Hepatocyte (in vitro differentiated cells): ENCODE results near the gene RNMT. TPM values are rescaled to one million over a fixed set of nuclear protein-coding genes. Genes with fewer than 3 reads are reported as not detected.

Source experiments
- DNase-seq: peaks from one replicate; pipeline ENCODE4 v3.0.0-alpha.2; 2016; ENCODE audit warnings: low spot score
- H2AFZ ChIP-seq: fragments of 200-600 bp; sonication (generic); 2 replicates; pipeline ENCODE4 v1.6.0; 2016; ENCODE audit warnings: antibody characterized with exemption, mild to moderate bottlenecking
- H3K27ac ChIP-seq: fragments of 200-600 bp; sonication (generic); 2 replicates; pipeline ENCODE4 v1.5.1; 2016; ENCODE audit warnings: mild to moderate bottlenecking
- H3K27me3 ChIP-seq: fragments of 200-600 bp; sonication (generic); 2 replicates; pipeline ENCODE4 v1.6.1; 2016
- H3K36me3 ChIP-seq: fragments of 200-600 bp; sonication (generic); replicated peaks from 2 replicates; pipeline ENCODE4 v1.5.1; 2016; ENCODE audit warnings: low read depth; ENCODE audit not compliant: insufficient read depth
- H3K4me1 ChIP-seq: fragments of 200-600 bp; sonication (generic); 2 replicates; pipeline ENCODE4 v1.5.1; 2016; ENCODE audit warnings: mild to moderate bottlenecking, moderate library complexity; ENCODE audit not compliant: insufficient read depth
- H3K4me2 ChIP-seq: fragments of 200-600 bp; sonication (generic); 2 replicates; pipeline ENCODE4 v1.6.0; 2016
- H3K4me3 ChIP-seq: fragments of 200-600 bp; sonication (generic); 2 replicates; pipeline ENCODE4 v1.5.1; 2016; ENCODE audit warnings: mild to moderate bottlenecking
- H3K79me2 ChIP-seq: fragments of 200-600 bp; sonication (generic); 2 replicates; pipeline ENCODE4 v1.6.0; 2017; ENCODE audit warnings: mild to moderate bottlenecking
- H3K9me2 ChIP-seq: fragments of 200-600 bp; sonication (generic); replicated peaks from 2 replicates; pipeline ENCODE4 v1.6.0; 2017; ENCODE audit warnings: mild to moderate bottlenecking; ENCODE audit not compliant: insufficient read depth
- H3K9me3 ChIP-seq: fragments of 200-600 bp; sonication (generic); 2 replicates; pipeline ENCODE4 v1.5.1; 2016; ENCODE audit warnings: low read depth, mild to moderate bottlenecking
- H4K20me1 ChIP-seq: fragments of 200-600 bp; sonication (generic); 2 replicates; pipeline ENCODE4 v1.6.0; 2016; ENCODE audit warnings: mild to moderate bottlenecking; ENCODE audit not compliant: insufficient read depth, poor library complexity, severe bottlenecking
- EZH2 ChIP-seq: fragments of 200-600 bp; sonication (generic); IDR thresholded peaks from 2 replicates; pipeline ENCODE4 v1.6.1; 2016; ENCODE audit warnings: antibody characterized with exemption, mild to moderate bottlenecking, borderline replicate concordance
- EZH2phosphoT487 ChIP-seq: fragments of 200-600 bp; sonication (generic); IDR thresholded peaks from one replicate; pipeline ENCODE4 v1.6.1; 2018; ENCODE audit warnings: antibody characterized with exemption, mild to moderate bottlenecking, low read depth, moderate library complexity; ENCODE audit not compliant: unreplicated experiment, severe bottlenecking
- WGBS: methylation state at CpG from one replicate; pipeline ENCODE4 v1.1.6; 2016; ENCODE audit warnings: low lambda C conversion rate; ENCODE audit errors: missing lambda C conversion rate; 5-methylcytosine and 5-hydroxymethylcytosine counted together
- polyA plus RNA-seq: library from polyadenylated mRNA; unstranded; fragments of >200 nt; fragmentation: Nextera tagmentation; extraction: Ambion mirVana; gene quantifications from 2 replicates; pipeline ENCODE4 v1.2.1, GENCODE V29; 2016
- total RNA-seq: library from RNA; depleted of rRNA; stranded (reverse); fragments of >200 nt; gene quantifications from 2 replicates; pipeline ENCODE4 v1.2.3, GENCODE V29; 2014
- TF ChIP-seq, protein P1 (sequence below): fragments of 200-600 bp; sonication (generic); IDR thresholded peaks from 2 replicates; pipeline ENCODE4 v1.5.1; 2016; ENCODE audit warnings: antibody characterized with exemption, mild to moderate bottlenecking; ENCODE audit not compliant: poor library complexity

Gene RNMT
- total and polyA plus RNA-seq, 2 experiments from 2014 or later = 34.5 to 40.4 TPM

DNA sequence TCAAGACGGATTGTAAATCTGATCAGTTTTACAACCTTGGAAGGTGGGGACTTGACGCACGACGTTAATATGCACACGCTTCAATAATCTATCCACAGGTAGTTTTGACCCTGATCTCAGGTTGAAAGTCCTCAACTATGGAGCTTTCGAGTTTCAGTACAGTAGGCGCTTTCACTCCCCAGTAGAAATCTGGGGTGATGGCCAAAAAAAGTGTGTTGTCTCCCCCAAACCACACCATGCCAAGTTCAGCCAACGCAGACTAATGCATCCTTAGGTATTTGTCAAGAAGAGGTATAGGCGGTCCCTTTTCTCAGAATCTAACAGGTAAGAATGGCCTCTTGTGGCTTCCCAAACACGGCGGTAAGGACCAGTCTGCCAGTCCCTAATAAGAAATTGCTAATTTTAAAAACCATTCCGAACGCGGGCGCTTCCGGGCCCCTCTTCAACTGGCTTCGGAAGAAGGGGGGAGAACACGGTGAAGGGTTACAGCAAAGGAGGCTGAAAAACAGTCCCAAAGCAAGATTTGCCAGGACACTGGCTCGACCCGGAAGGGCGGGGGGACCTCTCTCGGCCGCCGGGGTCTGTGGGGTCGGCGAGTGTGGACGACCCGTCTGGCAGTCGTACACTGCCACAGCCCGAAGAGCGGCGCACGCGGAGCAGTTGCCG lies 774 bp upstream of the RNMT start:
- peak overlapping the region; percentile 87 for H3K27ac ChIP-seq
- H2AFZ ChIP-seq = peak overlapping the region; percentile 67
- H3K79me2 ChIP-seq = peaks cover 89% of the 10 kb centered on the region
- H3K9me3 ChIP-seq = no peaks in the 10 kb centered on the region
- H3K27me3 ChIP-seq = no peaks in the 10 kb centered on the region
- DNase-seq = peak; percentile 29
- H3K9me2 ChIP-seq = no peaks in the 10 kb centered on the region
- H3K4me3 ChIP-seq = peak overlapping the region; percentile 79
- no peak for TF ChIP-seq EZH2
- TF ChIP-seq, protein P1, sequence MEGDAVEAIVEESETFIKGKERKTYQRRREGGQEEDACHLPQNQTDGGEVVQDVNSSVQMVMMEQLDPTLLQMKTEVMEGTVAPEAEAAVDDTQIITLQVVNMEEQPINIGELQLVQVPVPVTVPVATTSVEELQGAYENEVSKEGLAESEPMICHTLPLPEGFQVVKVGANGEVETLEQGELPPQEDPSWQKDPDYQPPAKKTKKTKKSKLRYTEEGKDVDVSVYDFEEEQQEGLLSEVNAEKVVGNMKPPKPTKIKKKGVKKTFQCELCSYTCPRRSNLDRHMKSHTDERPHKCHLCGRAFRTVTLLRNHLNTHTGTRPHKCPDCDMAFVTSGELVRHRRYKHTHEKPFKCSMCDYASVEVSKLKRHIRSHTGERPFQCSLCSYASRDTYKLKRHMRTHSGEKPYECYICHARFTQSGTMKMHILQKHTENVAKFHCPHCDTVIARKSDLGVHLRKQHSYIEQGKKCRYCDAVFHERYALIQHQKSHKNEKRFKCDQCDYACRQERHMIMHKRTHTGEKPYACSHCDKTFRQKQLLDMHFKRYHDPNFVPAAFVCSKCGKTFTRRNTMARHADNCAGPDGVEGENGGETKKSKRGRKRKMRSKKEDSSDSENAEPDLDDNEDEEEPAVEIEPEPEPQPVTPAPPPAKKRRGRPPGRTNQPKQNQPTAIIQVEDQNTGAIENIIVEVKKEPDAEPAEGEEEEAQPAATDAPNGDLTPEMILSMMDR = no peak
- WGBS = 2% methylated on average over 33 of the region's 35 CpGs
- H3K4me1 ChIP-seq = peaks cover 5% of the 10 kb centered on the region
- peaks cover 21% of the 10 kb centered on the region for H4K20me1 ChIP-seq
- H3K36me3 ChIP-seq = no peaks in the 10 kb centered on the region
- peak overlapping the region; percentile 79 for H3K4me2 ChIP-seq

DNA sequence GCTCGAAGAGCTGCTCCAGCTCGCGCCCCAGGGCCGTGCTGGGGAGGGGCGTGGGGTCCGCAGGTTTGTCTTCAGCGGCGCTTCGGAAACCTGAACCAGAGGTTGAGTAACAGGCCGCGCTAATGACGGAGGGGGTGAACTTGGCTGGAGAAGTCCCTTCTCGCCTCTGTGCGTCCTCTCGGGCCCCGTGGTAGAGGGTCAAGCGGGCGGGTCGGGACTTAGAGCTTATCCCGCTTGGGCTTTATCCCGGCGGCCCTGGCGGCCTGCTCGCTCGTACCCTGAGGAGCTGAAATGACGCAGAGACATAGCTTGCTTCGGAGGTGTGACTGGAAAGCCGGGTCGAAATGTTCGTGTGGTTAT lies 479 bp downstream of the RNMT start:
- Histone ChIP-seq H3K4me3 (peak overlapping the region; percentile 63), H2AFZ (peak overlapping the region; percentile 59), H3K9me2 (no peaks in the 10 kb centered on the region), H3K36me3 (no peaks in the 10 kb centered on the region), H4K20me1 (peaks cover 21% of the 10 kb centered on the region), H3K27me3 (no peaks in the 10 kb centered on the region), H3K4me2 (peak overlapping the region; percentile 77), H3K79me2 (peaks cover 88% of the 10 kb centered on the region), H3K9me3 (no peaks in the 10 kb centered on the region), H3K27ac (peak overlapping the region; percentile 99), H3K4me1 (peaks cover 5% of the 10 kb centered on the region)
- 1% methylated on average over 23 of the region's 30 CpGs for WGBS
- peak; percentile 80 for DNase-seq
- TF ChIP-seq EZH2 (no peak), EZH2phosphoT487 (no peak)
- TF ChIP-seq, protein P1 = no peak

DNA sequence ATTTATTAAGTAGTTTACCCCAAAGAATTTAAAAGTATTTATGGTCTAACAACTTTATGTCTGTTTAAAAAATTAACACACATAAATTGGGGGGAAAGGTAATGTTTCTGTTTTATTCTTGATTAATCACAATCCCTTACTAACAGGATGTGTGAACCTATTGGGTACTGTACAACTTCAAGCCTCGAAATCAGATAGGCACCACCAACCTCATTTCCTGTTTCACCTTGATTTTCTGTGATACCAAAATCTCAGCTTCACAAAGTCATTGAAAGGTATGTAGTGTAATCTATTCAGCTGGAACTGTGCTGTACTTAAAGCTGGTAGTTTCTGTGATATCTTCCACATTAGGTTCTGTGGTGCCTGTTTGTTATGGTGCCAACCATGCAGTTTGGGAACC lies 4.0 kb downstream of the RNMT start:
- peaks cover 73% of the 10 kb centered on the region for H3K79me2 ChIP-seq
- no peaks in the 10 kb centered on the region for H3K36me3 ChIP-seq
- H3K27ac ChIP-seq = no peak overlapping the region
- no peak overlapping the region for H3K4me2 ChIP-seq
- no peak for DNase-seq
- H4K20me1 ChIP-seq = peaks cover 21% of the 10 kb centered on the region
- no peaks in the 10 kb centered on the region for H3K9me2 ChIP-seq
- H2AFZ ChIP-seq = no peak overlapping the region
- WGBS = 100% methylated on average over 1 of the region's 1 CpG
- TF ChIP-seq, protein P1 = no peak
- H3K4me3 ChIP-seq = no peak overlapping the region
- no peaks in the 10 kb centered on the region for H3K4me1 ChIP-seq
- H3K9me3 ChIP-seq = no peaks in the 10 kb centered on the region
- no peaks in the 10 kb centered on the region for H3K27me3 ChIP-seq

DNA sequence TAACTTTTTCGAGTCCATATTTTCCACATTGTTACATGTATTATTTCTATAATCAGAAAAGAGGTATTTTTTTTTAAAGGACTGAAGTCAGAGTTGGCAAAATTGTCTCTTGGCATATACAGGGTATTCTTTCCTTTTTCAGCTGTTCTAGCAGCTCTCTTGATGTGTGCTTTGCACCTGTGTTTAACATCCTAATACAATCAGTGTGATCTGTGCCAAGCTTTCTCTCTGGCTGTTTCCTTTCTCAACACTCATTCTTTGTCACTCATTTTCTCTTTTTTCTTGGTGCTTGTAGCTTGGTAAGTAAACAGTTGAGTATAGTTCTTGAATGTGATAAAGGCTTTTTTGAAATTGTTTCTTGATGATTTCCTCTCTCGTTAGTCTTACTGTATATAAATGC lies 9.2 kb downstream of the RNMT start:
- Histone ChIP-seq H3K9me3 (no peaks in the 10 kb centered on the region), H3K27ac (no peak overlapping the region), H3K4me3 (no peak overlapping the region), H3K4me1 (no peaks in the 10 kb centered on the region), H3K4me2 (no peak overlapping the region), H2AFZ (no peak overlapping the region), H3K36me3 (no peaks in the 10 kb centered on the region), H3K79me2 (peaks cover 32% of the 10 kb centered on the region), H4K20me1 (peaks cover 5% of the 10 kb centered on the region), H3K27me3 (no peaks in the 10 kb centered on the region), H3K9me2 (no peaks in the 10 kb centered on the region)
- no peak for DNase-seq
- WGBS = 92% methylated on average over 2 of the region's 2 CpGs
- TF ChIP-seq EZH2phosphoT487 = no peak
- no peak for TF ChIP-seq EZH2
- TF ChIP-seq, protein P1 = no peak
